GM21619 (cell line): Measurements from ENCODE around the gene PTGES3L.
"Not testable (repeated sequence)": the region's sequence is repeated elsewhere in the genome, so short reads cannot be mapped to it uniquely, and the experiment has no call there.

Experiments
- ATAC-seq: cut with Tn5 transposase; IDR thresholded peaks from one replicate; pipeline ENCODE4 v1.9.1; 2021; ENCODE audit not compliant: unreplicated experiment

PTGES3L gene

DNA sequence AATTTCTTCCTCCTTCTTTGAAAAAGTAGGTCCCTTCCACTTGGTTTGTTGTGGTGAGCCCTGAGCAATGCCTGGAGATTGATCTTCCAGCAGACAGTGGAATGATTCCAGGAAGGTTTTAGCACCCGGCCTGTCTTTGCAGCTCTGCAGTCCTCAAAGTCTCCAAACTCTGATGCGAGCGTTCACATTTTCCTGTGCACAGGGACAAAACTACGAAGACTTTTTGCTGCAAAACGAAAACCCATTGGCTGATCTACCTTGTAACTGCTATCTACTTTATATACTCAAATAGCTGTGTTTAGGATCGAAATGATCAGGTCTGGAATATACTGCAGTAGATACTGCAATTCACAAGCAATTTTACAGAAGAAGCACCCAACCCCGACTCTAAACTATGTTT is 57.6 kb downstream of the PTGES3L start:
- no peak for ATAC-seq

DNA sequence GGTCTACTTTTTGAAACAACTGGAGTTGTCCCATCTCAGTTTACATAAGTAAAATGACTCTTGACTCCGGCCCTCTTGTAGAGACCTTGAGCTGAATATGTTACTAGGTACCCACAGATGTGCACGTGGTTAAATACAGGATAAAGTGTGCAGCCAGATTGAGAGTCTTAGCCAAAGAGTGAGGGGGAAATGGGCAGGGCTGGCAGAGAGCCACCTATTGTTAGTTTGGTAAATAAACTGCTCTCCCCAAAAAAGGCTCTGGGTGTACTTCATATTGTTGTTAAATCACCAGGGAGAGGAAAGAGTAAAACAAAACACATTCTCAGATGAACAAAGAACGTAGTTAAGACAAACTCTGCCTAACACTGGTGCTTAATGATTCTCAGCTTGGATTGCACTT is 59.0 kb downstream of the PTGES3L start:
- ATAC-seq: no peak

DNA sequence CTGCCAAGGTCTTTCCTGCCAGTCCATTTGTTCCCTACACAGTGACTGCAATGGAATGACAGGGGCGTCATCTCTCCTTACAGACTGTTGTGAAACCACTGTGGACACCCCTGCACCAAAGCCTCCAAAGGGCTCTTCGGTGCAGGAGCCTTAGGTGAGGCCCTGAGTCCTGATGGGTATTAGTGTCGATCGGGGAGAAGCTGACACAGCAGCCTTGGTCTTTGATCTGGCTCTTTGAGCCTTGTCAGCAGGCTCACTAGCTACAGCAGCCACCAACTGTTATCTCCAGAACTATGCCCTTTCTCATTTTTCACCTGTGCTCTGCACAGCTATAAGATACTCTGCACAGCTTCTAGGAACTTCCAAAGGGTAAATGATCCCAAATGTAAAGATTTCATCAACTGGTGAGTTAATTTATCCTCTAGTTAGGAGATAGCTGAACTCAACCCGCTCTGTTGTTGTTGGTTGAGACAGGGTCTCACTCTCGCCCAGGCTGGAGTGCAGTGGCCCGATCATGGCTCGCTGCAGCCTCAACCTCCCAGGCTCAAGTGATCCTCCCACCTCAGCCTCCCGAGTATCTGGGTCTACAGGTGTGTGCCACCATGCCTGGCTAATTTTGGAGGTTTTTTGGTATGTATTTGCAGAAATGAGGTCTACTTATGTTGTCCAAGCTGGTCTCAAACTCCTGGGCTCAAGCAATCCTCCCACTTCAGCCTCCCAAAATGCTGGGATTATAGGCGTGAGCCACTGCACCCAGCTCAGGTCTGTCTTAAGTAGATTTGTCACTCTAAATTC is 59.6 kb downstream of the PTGES3L start:
- ATAC-seq: no peak

DNA sequence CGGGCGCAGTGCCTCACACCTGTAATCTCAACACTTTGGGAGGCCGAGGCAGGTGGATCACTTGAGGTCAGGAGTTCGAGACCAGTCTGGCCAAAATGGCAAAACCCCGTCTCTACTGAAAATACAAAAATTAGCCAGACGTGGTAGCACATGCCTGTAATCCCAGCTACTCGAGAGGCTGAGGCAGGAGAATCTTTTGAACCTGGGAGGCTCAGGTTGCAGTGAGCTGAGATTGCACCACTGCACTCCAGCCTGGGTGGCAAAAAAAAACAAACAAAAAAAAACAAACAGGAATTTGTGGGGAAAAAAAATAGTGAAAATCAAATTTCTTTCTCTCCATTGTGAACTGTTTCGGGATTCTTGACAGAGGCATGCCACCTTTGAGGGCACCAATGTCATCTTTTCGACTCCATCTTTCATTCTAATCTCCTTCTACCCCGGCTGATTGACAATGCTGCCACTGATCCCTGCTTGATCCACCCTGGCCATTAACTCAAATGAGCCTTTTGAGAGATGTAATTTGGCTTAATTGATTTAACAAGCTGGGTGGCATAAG is 60.3 kb downstream of the PTGES3L start:
- not testable (repeated sequence) for ATAC-seq

DNA sequence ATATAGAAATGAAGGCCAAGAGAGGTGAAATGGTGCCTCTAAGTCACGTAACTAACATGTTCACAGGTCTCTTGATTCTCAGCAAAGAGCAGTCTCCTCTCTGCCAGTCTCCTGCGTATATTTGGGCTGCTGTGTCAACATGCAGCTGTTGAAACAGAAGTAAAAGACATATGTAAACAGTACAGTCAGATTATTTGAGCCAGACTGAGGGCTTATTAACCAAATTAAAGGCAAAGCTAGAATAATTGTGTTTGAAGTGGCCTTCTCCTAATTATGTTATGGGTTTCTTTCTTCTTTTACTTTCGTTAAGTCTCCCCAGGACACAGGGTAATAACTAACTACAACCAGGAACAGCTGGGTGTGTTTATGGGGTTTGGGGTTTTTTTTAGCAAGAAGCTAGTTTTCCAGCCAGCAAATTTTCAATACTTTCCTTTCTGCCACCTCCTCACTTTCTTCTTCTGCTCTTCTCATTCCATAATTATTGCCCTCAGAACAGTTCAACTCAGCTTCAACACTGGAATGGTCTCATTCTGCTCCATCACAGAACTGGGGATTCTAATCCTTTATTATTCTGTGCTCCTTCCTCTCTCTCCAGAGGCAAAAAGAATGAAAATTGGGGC is 60.9 kb downstream of the PTGES3L start:
- ATAC-seq: no peak
